Sciatic nerve (tissue), 2 donors: ENCODE measurements around the gene CLTCL1. TPM values are rescaled to one million over a fixed set of nuclear protein-coding genes. Genes with fewer than 3 reads are reported as not detected.

Source experiments
- ATAC-seq: fragments of 200-7000 bp; cut with Tn5 transposase; one replicate; pipeline ENCODE4 v1.9.1; 2020; ENCODE audit warnings: mild to moderate bottlenecking, moderate library complexity
- DNase-seq: peaks from one replicate; pipeline ENCODE4 v3.0.0-alpha.2; 2020; ENCODE audit warnings: low spot score
- intact Hi-C: fragments of 100-400 bp; cut with DNase I; formaldehyde crosslinking; loops from one replicate; pipeline ENCODE4 v1.14.2; 2022
- total RNA-seq: library from RNA; stranded (reverse); fragmentation: NEBNext Ultra II Directional; extraction: Animal tissue kit (Norgen Biotek cat#: 25700); gene quantifications from one replicate; pipeline ENCODE4 v1.2.1, GENCODE V29; 2021
- donor health status: DM: no; HTN: no; CAD: no.
- donor health status: DM: no; HTN: no; CAD: no.

The CLTCL1 gene
- total RNA-seq, 1 donor from 2014 or later: 14.2 TPM

DNA sequence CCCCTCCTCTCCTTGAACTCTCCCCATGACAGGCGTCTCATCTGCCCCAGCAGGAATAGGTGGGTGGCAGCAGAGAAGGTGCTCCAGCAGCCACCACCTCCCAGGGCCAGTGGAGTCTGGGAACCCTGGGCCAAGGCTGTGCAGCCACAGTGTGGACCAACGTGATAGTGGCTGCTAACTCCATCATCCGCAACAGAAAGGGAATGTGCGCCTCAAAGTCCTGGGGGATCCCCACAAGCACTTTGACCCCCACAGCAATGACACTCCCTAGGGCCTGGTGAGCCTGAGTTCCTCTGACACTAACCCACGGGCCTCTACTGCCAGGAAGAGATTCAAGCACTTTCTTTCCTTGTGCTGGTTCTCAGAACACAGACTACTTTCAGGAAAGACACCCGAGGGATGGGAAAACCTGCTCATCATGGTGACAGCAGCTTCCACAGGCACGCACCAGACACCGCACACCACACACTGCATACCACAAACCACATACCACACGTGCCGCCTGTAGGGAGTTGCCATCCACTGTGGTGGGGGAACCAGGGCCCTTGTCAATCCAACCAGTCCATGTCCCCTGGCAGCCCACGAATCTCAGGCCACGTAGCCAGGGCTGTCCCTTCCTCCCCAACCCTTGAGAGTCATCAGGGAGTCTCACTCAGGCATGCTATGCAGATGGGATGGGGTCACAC, 109.6 kb downstream of the CLTCL1 start:
- ATAC-seq (no peak), DNase-seq (no peak)
- intact Hi-C loops: no loop called here

DNA sequence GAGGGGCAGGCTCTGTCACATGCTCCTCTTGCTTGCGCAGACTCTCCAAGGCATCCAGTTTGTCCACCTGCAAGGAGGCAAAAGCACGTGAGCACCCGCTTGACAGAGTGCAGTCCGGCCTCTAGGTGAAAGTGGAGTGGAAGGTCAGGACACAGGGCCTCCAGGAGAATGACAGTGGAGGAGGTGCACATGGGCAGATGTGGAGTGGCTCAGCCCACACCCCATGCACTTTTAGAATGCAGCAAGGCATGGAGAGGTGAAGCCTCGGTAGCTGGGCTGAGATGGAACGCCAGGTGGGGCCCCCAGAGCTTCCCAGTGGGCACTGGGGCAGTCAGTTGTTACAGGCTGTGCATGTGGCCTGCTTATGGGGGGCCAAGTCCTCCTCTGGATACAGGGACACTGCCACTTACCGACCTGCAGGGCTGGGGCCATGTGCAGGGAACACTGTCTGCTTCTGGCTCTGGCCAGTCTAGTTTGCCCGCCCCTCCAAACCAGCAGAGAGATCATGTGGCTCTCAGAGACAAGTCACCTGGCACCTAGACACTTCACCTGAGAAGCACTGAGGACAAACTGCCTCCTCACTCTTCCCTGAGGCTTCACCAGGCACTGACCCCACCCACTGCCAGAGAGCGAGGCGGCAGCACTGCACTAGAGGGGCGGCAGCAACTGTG, 110.6 kb downstream of the CLTCL1 start:
- no peak for ATAC-seq
- intact Hi-C loops: no loop called here
- no peak for DNase-seq

DNA sequence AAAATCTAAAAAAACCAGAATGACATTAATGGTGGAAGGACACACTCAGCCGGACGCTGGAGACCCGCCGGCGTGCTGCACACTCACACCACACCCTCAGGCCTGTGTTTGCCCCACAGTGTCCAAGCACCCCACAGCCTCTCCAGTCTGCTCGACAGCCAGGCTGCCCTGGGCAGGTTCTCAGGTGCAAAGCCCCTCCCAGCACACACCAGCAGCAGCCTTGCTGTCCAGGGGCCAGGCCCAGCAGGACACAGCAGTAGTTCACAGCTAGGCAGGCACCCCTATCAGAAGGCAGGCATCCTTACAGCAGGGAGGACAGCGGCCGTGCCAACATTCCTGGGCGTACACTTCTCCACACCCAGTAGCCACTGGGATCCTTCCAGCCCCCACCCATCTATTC, 111.3 kb downstream of the CLTCL1 start:
- DNase-seq (no peak), ATAC-seq (no peak)
- intact Hi-C loops: no loop called here

DNA sequence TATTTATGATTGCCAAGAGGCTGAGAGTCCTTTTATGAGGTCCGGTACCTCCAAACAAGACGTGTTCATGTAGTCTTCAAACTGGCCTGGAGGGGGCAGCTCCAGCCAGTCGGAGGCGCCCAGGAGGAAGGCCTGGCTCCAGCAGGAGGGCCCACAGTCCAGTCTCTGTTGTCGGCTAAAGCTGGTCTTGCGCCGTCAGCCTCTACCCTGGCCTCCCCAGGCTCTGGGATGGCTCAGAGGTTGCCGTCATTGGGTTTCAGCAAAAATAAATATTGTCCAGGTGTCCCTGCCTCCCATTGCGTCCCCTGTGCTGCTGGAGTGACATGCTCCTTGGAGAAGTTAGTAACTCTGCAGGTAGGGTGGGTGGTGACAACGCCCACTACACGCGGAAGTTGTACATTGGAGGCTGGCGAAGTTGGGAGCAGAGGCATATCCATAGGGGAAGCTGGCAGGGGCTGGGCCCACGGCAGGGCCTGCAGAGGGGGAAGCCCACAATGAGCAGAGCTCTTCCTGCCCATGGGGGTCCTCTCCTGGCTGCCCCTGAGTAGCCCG, 111.9 kb downstream of the CLTCL1 start:
- DNase-seq: peak; percentile 82
- intact Hi-C loops: no loop called here

DNA sequence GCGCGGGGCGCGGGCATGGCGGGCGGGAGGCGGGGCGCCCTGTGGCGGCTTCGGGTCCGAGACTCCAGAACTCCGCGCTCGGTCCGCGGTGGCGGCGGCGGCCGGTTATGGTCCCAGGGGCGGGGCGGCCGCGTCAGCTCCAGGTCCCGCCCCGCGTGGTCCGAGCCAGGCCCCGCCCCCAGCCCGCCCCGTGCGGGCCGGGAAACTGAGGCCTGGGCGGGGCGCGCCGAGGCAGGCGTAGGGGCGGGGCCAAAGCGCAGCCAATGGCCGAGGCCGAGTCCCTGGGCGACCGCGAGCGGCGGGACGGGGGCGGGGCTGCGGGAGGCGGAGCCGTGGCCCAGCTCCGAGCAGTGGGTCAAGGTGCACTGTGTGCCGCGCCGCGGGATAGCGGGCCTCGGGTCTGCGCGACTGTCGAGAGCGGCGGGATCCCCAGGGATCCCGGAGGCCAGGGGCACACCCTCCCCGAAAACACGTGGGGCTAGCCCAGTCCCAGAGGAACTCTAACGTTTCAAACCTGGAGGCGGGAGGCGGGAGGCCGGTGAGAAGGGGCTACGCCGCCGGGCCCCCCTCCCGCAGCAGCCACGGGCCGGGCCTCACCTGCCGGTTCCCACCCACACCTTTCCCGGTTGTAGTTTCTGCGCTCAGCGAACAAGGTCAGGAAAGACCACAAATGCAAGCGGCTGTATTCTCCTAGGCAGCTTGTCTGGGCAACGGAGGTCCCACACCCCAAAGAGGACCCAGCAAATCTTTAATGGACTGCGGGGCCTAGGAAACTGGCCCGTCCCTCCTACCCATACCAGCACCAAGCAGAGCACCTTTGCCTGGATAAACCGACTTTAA, 112.6 kb downstream of the CLTCL1 start, which contains the start of gene SLC25A1:
SLC25A1 (minus strand) TSS at position 80 of the 840 bp plus-strand sequence; CDS start at position 17, 63 bp downstream.
- ATAC-seq (peak; percentile 91), DNase-seq (peak; percentile 96)
- intact Hi-C loops: no loop called here

More for the DNA sequence above, 111.9 kb downstream of the CLTCL1 start:
- ATAC-seq: peak; percentile 83

DNA sequence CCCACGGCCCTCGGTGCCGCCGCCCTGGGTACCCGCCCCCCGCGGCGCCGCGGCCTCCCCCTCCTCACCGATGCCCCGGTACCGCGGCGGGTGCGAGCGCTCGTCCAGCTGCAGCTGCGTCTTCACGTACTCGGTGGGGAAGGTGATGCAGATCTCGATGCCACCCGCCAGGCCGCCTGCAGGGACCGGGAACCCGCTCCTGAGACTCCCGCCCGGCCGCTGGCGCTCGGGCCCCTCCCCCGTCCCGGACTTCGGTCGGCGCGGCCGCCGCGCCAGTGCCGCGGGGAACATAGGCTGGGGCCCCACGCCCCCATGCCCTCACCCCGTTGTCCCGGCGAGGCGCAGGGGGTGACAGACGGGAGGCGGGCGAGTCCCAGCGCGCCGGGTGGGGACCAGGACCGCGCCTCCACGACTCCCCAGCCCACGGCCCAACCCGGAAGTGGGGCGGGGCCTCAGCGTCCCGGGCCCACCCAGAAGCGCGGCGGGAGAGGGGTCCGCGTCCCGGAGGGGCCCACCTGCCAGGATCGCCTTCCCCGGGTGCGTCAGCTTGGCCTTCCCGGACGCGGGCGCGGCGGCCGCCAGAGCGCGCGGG, 113.4 kb downstream of the CLTCL1 start:
- no peak for ATAC-seq
- no peak for DNase-seq
- intact Hi-C loops: no loop called here

DNA sequence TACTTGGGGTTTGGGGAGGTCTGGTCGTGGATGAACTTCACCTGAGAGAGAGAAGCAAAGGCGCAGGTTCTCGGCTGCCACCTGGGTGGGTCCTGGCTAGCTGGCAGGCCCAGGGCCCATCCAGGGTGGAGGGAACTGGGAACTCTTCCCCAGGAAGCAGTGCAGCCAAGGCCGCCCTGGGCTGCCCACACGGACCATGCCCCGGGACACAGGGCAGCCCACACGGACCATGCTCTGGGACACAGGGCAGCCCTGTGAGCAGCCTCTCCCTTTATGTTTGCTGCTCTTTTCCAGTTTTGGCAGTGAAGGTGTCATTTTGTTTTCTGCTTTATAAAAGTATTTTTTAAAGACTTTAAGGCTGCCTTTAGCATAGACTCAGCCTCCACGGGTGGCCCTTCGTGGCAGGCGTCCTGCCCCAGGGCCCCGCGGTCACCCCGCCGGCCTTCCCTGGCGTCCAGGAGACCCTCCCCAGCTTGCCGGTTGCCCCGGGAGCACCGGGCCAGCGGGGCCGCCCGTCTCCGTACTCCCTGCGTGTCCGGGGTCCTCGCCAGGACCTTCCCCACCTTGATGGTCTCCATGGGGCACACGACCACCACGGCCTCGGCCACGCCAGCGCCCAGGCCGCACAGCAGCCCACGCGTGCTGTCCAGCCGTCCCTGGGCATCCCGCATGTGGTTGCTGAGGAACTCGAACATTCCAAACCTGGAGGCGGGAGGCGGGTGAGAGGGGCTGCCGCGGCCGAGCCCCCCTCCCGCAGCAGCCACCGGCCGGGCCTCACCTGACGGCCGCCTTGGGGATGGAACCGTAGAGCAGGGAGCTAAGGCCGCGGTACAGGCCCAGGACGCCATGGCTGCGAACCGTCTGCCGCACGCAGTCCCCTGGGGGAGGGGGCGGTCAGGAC, 114.1 kb downstream of the CLTCL1 start:
- ATAC-seq: no peak
- DNase-seq: no peak
- intact Hi-C loops: no loop called here

DNA sequence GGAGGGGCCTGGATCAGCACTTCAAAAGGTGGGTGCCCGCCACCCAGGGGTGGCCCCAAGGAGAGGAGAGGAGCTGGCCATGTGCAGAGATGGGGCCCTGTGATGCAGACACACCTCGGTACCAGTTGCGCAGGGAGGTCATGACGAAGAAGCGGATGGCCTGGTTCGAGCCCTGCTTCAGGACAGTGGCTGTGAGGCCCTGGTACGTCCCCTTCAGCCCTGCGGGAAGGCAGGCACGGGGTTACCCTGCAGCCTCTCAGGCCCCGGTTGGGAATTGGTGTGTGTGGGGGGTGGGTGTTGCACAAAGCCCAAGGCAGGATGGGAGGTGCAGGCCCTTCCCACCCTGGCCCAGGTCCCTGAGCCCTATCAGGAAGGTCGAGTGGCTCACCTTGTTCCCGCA, 114.8 kb downstream of the CLTCL1 start:
- intact Hi-C loops: no loop called here
- ATAC-seq (no peak), DNase-seq (no peak)

DNA sequence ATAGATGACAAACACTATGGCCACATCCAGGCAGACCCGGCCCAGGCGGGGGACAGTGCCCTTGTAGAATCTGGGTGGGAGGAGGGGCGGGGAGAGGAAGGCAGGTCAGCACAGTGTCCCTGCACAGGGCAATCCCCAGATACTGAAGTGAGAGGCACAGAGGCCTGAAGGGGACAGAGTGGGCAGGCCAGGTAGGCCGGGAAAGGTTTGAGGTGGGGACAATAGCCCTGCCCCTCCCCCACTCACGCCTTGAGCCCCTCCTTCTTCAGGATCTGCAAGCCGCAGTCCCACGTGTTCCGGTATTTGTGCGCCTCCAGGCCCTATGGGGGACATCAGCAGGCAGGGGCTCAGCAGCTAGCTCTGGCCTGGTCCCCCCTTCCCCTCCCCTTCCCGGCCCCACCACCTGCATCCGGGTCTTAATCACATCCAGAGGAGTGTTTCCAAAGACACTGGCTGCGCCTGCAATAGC, 115.3 kb downstream of the CLTCL1 start:
- ATAC-seq: no peak
- intact Hi-C loops: no loop called here
- no peak for DNase-seq

DNA sequence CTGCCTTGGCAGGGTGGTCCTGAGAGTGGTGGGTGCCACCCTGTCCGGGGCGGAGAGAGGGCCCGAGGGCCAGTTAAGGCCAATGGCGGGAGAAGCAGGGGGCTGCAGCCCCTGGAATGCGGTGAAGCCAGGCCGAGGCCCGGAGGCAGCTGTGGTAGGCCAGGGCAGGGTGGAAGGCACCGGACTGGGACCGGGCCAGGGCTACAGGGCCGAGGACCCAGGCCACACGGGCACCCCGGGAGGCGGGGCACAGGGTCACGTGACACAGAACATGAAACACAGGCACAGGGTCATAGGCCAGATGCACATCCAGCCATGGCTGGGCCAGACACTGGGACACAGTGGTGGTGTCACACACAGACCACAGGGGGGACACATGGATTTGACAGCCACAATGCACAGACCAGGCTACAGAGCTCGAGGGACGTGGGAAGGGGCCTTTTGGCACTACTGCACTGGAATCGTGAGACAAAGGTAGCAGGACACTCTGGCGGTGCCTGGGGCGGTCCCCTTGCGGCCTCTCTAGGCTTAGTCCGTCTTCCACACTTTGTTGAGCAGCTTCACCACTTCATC, 115.8 kb downstream of the CLTCL1 start:
- intact Hi-C loops: no loop called here
- ATAC-seq (no peak), DNase-seq (no peak)

DNA sequence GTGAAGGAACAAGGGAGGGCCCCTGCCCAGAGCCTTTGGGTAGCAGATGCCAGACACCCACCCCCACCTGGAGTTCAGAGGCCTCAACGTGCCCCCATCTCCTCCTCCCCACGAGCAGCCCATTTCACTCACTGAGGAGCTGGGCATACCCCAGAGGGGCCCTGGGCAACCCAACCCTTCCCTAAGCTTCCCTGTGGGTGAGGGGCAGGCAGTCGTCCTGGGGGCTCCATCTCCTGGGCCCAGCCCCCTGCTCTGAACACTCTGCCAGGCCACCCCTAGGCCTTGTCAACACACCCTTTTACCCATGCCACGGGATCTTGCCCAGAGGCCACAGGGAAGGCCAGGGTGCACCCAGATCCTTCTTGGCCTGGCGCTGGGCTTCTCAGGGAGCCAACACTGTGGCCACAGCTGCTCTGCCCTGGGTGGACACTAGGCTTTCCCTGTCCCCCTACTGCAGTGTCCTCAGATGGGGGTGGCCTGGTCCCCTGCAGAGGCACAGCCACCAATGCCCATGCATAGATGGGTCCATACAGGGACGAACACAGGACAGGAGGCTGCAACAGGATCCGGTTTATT, 116.4 kb downstream of the CLTCL1 start:
- intact Hi-C loops: no loop called here
- no peak for DNase-seq
- no peak for ATAC-seq

DNA sequence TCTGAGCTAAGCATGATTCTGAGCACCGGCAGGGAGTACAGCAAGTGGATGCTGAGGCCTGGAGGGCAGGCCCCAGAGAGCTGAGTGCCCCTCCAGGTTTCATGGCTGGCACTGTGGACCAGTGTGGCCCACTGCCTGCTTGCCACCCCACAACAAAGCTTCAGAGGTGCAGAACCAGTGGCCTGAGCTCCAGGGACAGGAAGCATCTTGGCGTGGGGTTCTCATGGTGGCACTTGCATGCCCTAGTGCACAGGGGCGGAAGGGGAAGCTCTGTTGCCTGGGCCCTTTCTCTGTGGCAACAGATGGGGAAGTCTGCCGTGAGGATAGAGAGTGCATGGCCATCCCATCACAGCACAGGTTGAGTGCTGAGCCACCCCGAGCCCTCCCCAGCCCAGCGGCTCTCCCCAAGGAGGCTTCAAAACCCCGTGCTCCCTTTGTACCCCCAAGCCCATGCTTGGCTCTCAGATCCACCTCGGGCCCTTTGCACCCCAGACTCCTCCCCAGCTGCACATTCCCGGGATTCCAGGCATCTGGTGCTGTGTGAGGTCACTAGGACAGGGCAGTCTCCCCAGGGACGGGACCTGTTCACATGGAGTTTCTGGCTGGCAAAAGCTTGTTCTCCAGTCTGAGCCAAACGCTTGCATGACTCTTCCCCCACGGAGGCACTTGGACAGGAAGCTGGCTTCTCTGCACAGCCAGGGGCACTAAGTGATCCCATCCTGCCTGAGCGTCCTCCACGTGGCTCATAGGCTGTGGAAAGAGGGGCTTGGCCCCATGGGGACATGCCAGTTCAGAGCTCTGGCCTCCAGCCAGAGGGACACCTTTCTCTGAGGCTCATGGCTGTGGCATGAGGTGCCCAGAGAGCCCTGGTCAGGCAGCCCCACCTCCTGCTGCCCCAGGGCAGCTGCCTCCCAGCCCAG, 117.2 kb downstream of the CLTCL1 start:
- ATAC-seq (no peak), DNase-seq (no peak)
- intact Hi-C loops: no loop called here

DNA sequence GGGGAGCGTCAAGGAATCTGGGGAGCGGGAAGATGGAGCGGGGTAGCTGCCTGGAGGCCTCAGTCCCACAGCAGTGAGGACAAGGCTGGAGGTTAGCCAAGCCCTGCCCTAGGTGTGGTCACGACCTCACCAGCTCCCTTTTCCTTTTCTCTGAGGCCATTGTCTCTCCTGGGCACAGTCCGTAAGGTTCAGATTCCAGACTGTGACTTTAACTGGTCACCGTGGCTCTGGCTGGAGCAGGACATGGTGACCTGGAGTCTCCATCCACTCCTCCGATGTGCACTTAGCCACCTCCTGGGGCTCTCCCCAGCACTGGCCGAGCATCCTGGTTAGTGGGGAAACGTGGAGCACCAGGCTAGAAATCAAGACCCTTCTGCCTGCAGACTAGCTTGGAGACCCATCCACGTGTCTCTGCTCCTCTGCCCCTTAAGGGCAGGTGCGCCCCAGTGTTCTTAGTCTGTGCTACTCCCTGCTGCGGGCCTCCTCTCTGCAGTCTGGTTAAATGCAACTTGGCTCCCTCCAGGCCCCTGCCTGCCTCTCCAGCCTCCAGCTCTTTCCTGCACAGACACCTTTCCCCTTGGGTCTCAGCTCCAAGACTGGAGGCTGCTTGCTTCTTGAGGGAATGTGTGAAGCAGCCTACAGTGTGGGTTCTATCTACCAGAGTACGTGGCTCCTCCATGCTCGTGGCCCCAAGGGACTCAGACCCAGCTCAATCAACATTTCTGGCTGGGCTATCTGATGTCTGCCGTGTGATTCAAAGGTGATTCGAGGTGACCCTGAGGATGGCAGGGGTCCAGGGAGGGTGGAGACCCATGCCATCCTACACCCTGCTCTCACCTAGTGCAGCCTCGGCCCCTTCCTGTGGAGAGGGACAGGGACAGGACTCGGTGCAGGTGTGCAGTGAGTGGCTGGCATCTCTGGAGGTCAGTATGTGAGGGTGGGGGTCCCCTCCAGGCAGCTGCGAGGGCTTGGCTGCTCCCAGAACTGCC, 118.2 kb downstream of the CLTCL1 start:
- intact Hi-C loops: no loop called here
- no peak for ATAC-seq
- DNase-seq: no peak

DNA sequence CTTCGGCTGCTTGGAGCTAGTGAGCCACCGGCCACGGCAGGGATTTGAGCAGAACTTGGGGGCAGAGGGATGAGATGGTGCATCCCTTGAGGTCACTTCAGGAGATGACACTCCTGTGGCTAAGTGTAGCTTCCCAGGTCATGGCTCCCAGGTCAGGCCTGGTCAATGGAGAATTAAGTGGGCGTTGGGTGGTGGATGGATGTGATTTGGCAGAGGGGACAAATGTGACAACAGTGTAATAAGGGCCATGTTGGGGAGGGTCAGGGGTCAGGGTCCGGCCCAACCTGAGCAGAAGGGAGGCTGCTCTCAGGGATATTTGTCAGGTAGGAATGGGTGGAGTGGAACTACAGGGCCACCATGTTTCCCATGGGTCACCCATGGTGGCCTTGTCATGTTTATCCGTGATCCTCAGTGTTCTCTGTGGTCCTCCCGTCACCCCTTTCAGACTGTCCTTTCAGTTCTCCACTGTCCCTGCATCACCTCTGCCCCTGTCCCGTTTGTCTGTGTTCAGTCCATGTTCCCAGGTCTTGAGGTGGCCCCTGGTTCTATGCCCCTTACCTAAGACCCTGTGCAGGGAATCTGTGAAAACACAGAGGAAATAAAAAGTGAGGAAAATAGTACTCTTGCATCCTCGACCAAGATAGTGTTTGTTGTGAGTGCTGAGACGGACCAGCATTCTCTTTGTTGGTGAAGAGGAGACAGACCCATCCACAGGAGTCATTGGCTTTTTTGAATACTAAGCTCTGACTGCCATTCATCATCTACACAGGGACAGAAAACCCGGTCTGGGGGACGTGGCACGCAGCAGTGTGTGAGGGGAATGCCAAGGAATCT, 119.1 kb downstream of the CLTCL1 start:
- intact Hi-C loops: no loop called here
- no peak for ATAC-seq
- no peak for DNase-seq

DNA sequence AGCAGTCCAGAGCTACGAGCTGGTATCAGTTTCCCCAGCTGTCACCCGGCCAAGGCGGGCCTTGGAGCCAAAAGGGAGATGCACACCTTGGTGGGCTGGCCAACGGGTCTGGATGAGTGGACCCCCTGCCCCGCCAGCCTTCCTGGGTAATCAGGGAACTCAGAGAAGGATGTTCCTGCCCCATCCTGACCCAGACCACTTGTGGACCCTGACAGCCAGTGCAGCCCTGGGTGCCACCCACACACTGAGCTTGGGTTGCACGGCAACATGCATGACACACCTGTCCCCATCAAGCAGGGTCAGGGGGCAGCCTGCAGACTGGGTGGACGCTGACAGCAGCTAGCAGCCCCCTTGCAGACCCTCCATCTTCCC, 121.6 kb downstream of the CLTCL1 start:
- intact Hi-C loops: no loop called here
- ATAC-seq (no peak), DNase-seq (no peak)
